DMS79 (cell line): Measurements from ENCODE around the gene F2RL1.
"Not testable (repeated sequence)": the region's sequence is repeated elsewhere in the genome, so short reads cannot be mapped to it uniquely, and the experiment has no call there.

Experiments used
- DNase-seq: peaks from one replicate; lab custom pipeline; 2025; lab: John Stamatoyannopoulos, UW

The F2RL1 gene, protein sequence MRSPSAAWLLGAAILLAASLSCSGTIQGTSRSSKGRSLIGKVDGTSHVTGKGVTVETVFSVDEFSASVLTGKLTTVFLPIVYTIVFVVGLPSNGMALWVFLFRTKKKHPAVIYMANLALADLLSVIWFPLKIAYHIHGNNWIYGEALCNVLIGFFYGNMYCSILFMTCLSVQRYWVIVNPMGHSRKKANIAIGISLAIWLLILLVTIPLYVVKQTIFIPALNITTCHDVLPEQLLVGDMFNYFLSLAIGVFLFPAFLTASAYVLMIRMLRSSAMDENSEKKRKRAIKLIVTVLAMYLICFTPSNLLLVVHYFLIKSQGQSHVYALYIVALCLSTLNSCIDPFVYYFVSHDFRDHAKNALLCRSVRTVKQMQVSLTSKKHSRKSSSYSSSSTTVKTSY

DNA sequence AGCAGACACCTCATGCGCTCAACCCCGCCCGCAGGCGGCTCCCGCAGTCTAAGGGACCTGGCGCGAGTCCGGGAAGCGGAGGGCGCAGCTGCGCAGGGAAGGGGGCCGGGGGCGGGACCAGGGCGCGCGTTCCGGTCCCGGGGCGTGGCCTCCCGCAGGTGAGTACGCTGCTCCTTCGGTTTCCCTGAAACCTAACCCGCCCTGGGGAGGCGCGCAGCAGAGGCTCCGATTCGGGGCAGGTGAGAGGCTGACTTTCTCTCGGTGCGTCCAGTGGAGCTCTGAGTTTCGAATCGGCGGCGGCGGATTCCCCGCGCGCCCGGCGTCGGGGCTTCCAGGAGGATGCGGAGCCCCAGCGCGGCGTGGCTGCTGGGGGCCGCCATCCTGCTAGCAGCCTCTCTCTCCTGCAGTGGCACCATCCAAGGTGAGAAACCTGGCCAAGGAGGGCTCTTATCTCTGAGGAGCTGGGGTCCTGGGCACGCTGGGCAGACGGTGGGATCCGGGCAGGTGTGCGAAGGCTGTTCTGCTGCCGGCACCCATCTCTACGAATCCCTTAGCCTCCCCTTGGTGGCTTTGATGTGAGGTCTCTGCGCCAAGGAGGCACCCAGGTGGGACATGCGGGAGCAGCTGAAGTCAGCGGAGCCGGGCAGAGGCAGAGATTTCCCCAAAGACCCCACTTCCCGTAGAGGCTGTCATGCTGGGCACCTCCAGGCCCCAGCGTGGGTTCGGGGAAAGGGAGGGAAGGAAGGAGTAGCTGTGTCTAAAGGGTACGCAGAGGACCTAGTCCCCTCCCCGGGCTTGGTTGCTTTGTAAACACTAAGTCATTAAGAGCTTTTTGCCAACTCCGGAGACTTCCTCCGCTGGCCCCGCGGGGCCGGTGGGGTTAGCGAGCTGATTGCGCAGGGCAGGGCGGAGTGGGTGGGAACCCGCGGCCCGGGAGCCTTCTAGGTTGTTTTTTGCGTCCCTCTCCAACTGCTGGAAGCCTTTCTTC is at the start of gene F2RL1:
F2RL1 (plus strand) TSS at position 187 of the 988 bp plus-strand sequence; CDS start at position 340, 153 bp downstream.
- DNase-seq = peak; percentile 32

DNA sequence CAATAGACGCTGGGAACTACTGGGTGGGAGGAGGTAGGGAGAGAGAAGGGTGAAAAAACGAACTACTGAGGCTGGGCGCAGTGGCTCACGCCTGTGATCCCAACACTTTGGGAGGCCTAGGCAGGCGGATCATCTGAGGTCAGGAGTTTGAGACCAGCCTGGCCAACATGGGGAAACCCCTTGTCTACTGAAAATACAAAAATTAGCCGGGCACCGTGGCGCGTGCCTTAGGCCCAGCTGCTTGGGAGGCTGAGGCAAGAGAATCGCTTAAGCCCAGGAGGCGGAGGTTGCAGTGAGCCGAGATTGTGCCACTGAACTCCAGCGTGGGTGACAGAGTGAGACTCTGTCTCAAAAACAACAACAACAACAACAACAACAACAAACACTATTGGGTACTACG is 47.8 kb upstream of the F2RL1 start:
- DNase-seq = not testable (repeated sequence)

DNA sequence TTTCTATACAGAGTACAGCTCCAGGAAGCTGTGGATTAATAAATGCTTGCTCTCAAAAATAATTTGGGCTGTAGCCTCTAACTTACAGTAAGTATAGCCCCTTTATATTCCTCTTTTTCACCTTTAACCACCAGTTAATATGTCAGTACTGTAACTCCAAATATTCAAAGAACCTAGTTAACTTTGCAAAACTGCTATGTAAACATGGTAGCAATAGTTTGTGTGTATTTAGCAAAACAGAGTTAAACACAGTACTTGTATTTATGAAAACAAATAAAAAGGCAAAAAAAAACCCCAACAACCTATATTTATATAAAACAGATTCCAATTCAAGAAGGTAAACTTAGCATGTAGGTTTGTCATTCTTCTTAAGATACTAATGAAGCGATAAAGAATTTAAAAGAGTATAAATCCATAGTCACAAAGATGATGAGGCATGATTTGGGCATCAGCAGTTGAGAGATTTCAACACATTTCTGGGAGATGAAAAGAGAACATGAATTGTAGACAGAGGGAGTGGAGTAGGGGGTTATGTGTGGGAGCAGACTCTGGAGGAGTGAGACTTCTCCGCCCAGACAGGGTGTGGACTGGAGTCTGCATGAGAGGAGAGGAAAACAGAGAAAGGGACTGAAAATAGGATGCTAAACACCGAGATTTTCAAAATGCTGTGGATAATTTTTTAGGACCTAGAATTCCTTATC is 47.0 kb upstream of the F2RL1 start:
- no peak for DNase-seq

DNA sequence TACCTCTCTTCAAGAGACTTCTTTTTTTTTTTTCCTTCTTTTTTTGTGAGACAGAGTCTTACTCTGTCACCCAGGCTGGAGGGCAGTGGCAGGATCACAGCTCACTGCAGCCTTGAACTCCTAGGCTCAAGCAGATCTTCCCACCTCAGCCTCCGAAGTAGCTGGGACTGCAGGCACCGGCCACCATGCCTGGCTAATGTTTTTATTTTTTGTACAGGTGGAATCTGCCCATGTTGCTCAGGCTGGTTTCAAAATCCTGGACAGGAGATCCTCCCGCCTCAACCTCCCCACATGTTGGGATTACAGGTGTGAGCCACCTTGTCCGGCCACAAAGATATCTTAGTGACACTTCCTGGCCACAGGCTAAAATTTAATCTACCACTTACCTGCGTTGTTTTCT is 42.9 kb upstream of the F2RL1 start:
- no peak for DNase-seq

DNA sequence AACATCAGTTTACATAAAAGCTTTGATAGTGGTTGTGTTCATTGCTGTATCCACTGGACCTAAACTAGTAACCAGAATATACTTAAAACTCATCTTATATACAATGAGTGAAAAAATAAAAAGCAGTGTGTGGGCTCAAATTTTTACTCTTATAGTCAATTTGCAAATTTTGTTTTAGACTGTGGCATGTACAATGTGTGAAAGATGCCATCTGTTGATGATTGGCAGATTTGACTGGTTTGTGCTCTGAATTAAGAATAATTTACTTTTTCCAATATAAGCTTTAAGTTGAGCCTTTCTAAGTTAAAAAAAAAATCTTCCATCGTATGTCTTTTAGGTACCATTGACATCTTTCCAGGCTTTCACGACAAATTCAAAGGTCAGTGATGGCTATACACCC is 42.4 kb upstream of the F2RL1 start:
- DNase-seq = no peak

DNA sequence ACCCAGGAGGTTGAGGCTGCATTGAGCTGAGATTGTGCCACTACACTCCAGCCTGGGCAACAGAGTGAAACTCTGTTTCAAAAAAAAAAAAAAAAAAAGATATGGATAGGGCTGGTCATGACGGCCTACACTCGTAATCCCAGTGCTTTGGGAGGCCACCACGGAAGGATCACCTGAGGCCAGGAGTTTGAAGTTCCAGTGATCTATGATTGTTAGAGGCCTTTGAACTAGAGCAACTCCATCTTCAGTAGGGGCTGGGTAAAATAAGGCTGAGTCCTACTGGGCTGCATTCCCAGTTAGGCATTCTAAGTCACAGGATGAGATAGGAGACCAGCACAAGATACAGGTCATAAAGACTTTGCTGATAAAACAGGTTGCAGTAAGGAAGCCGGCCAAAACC is 38.2 kb upstream of the F2RL1 start:
- DNase-seq = not testable (repeated sequence)

DNA sequence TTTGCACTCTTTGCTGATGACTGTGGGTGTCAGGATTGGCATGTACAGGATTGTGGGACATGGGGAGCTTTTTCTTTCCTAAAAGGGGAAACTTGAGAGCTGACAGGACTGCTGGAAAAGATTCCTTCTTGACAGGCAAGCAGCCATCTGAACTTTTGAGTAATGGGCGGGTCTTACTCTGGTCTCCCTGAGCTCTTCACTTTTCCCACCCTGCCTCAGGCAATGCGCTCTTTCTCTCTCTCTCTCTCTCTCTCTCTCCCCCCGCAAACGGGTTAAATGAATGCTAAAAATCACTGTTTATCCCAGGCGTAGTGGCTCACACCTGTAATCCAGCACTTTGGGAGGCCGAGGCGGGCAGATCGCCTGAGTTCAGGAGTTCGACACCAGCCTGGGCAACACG is 37.1 kb upstream of the F2RL1 start:
- no peak for DNase-seq

DNA sequence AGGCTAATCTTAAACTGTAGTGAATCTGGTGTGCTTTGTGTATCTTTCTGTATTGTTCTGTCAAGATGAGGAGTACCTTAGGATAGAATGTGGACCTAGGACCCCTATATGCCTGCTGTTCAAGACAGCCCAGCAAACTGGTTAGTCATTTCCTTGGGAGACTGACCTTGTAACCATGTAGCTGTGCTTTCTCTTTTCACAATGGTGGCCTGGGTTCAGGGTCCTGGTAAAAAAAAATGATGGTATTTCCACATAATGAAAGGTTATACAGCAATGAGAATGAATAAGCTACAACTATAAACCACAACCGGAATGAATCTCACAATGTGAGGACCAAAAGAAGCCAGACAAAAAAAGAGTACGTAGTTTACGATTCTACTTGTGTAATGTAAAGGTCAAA is 36.4 kb upstream of the F2RL1 start:
- DNase-seq = no peak

DNA sequence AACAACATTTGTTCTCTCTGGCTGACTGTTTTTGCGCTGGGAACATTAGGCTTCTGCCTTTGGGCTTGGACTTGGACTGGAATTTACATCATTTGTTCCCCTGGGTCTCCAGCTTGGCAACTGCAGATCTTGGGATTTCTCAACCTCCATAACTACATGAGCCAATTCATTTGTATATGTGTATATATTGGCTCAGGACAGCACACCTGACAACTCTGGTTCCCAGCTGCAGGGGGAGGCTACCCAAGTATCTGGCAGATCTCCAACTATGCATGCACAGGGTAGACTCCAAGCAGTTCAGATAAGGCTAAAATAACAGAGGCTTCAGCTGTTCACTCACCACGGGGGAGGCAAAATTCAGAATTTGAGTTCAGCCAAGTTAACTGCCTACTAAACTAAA is 31.6 kb upstream of the F2RL1 start:
- DNase-seq = no peak

DNA sequence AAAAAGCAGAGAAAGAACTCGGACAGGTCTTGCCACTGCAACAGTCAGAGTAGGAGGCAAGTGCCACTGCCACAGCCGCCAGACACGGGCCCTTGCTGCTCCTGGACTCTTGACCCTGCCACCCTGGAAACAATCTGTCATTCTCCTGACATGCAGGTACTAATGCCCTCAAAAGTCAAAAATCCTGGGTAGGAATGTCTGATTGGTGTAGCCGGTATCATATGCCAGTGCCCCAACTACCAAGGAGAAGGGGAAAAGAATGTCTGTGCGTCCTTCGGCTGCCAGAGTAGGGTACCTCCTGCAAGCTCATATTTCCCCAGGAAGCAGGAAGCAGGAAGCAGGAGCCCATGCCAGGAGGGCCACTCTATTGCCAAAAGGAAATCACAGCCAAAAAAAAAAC is 30.5 kb upstream of the F2RL1 start:
- no peak for DNase-seq

DNA sequence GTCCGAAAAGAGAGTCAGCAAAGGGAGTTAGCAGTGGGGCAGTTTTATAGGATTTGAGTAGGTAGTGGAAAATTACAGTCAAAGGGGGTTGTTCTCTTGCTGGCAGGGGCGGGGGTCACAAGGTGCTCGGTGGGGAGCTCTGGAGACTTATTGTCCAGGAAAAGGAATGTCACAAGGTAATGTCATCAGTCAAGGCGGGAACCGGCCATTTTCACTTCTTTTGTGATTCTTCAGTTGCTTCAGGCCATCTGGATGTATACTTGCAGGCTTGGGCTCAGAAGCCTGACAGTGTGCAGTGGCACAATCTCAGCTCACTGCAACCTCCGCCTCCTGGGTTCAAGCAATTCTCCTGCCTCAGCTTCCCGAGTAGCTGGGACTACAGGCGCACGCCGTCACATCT is 29.6 kb upstream of the F2RL1 start:
- DNase-seq = not testable (repeated sequence)

DNA sequence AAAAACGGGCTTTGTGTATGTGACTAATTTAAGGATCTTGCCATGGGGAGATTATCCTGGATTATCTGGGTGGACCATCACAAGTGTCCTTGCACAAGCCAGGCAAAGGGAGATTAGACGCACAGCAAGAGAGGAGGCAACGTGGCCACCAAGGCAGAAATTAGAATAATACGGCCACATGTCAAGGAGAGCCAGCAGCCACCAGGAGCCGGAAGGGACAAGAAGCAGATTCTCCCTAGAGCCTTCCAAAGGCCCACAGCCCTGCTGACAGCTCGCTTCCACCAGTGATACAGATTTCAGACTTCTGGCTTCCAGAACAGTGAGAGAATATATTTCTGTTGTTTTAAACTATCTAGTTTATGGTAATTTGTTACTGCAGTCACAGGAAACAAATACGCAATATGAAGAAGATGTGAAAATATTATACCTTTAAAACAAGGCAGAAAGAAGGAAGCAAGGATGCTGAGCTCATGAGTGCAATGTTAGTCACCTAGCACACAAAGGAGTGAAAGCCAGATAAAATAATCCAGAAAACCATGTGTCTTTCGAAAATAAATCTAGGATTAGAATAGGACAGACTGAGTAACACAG is 28.7 kb upstream of the F2RL1 start:
- DNase-seq = no peak

DNA sequence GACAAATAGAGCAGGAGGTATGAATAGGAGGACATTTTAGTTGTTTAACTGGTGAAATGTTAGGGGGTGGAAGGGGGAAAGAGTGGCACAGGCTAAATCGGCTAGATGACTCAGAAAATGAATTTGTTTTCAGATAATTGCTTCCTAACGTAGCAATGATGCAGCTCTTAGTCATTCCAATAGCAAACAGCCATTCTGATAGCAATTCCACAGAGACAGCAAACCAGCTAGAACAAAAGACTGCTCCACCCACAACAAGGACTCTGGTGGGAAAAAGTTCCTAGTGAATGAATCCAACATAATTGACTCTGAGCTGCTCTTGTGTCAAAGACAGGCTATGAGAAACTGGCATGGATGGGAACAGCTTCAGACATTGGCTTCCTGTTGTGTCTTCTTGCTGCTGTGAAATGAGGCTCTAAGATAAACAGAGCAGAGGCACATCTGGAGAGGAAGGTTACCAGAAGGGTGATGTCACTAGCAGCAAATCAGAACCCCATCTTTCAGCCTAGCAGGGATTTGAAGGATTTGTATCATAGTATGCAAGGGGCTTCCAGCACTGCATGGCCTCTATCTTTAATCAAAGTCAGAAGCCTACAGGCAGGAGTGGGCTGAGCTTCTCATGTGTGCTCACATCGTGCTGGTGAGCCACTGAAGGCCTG is 28.1 kb upstream of the F2RL1 start:
- DNase-seq = no peak

DNA sequence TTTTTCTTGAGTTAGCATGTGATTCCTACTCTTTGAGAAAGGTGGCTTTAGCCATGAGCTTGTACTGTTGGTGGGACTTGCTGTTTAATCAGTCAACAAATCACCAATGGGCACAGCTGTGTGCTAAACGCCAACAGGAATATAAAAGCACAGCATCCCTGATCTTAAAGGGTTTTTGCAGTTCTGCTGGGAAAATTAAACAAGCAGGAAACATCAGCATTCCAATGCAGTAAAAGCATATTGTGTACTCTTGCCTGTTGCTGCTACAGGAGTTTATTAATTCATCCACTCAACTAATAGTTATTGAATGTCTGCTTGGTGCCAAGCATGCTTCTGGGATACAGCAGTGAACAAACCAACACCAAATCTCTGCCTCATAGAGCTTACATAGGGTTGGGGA is 27.4 kb upstream of the F2RL1 start:
- no peak for DNase-seq

DNA sequence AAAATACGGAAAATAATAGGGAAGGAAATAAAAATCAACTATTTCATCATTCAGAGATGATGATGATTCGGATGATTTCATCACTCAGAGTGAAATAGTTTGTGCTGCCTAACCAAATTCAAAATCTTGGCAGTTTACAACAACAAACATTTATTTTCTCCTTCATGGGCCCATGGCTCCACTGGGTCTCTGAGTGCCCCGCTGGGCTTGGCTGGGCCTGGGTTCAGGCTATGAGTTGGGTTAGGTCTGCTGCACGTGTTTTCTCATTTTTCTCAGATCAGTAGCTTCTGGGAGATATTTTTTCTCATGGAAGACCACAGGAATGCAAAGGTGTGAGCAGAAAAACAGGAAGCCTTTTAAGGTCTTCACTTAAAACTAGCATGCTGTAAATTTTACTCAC is 24.0 kb upstream of the F2RL1 start:
- no peak for DNase-seq

DNA sequence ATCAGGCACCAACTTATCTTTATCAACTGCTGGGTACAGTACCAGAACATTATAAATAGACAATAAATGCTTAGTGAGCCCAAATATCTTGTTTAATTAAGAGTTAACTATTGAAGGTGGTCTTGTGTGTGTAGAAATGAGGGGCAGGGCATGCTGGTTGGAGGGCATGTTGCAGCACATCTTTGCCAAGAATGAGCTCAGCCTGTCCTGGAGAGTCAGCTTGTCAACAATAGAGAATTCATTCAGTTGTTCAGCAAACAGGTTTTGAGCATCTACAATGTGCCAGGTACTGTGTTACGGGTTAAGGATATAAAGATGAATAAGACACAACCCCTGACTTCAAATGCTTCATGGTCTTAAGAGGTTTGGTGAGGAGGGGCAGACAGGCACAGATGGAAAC is 19.2 kb upstream of the F2RL1 start:
- no peak for DNase-seq

DNA sequence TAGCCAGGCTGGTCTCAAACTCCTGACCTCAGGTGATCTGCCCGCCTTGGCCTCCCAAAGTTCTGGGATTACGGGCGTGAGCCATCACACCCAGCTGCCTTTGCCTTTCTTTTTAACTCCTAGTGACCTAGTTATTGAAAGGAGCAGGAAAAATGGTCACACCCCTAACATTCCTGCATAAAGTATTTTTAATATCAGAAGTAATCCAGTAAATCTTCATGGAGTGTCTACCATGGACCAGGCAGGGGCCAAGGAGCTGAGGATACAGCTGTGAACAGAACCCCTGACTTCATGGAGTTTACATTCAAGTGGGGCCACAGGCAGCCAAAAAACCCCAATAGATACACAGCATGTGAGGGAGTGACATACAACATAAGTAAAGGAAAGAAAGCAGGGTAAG is 18.3 kb upstream of the F2RL1 start:
- DNase-seq = no peak

DNA sequence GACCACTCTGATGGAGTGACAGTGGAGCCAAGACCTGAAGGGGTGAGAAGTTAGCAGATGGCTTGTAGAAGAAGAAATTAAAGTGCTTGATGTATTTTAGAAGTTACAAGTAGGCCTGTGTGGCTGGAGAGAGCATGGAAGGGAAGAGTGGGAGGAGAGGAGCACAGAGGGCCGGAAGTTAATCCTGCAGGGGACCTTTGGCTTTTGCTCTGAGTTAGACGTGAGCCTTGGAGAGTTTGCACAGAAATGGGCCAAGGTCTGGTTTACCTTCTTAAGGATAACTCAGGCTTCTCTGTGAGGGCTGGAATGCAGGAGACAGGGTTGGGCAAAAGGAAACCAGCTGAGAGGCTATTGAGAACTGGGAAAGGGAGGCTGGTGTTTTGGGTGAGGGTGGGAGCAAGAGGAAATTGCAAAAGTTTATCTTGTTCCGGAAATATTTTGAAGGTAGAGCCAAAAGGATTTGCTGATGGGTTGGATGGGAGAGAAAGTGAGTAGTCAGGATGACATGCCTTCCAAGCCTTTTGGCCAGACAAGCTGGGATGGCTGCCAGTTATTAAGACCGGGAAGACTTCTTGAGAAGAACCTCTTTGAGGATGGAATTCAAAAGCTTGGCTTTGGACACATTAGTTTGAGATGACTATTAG is 17.5 kb upstream of the F2RL1 start:
- DNase-seq = no peak

DNA sequence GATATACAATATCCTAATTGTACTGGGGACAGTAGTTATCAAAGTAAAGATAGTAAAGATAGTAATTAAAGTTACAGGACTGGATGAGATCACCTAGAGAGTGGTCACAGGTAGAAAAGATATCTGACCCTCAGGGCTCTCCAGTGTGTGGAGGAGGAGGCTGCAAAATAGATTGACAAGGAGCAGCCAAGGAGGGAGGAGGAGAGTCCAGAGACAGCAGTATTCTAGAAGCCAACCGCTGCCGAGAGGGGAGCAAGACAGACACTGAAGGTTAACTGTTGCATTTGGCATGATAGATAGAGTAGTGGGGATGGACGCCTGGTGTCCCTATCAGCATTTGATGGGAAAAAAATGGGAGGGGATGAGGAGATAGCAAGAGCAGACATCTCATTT is 17.0 kb upstream of the F2RL1 start:
- DNase-seq = no peak

DNA sequence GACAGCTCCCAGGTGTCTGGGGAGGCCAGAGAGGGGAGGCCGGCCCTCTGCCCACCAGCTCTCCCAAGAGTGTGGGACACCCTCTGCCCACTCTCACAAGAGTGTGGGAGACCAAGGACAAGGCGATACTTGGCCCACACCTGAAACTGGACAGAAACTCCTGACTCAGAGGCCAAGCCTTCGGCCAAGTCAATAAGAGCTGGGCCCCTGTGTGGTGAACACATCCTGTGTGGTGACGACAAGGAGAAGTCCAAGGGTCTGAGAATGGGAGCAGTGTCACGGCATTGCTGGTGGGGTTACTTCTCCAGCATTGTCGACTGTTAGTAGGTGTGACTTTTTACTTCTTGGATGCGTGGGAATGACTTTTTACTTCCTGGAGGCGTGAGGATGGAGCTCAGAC is 14.6 kb upstream of the F2RL1 start:
- no peak for DNase-seq
